Hepatocyte (in vitro differentiated cells): ENCODE measurements around the gene PAPPA.

Source experiments
- CTCF ChIP-seq: fragments of 200-600 bp; sonication (generic); IDR thresholded peaks from 2 replicates; pipeline ENCODE4 v1.5.1; 2016; ENCODE audit warnings: antibody characterized with exemption, mild to moderate bottlenecking; ENCODE audit not compliant: poor library complexity
- EZH2 ChIP-seq: fragments of 200-600 bp; sonication (generic); IDR thresholded peaks from 2 replicates; pipeline ENCODE4 v1.6.1; 2016; ENCODE audit warnings: antibody characterized with exemption, mild to moderate bottlenecking, borderline replicate concordance
- EZH2phosphoT487 ChIP-seq: fragments of 200-600 bp; sonication (generic); IDR thresholded peaks from one replicate; pipeline ENCODE4 v1.6.1; 2018; ENCODE audit warnings: antibody characterized with exemption, mild to moderate bottlenecking, low read depth, moderate library complexity; ENCODE audit not compliant: unreplicated experiment, severe bottlenecking

GRCh38 chr9:116190637-116191396 lies 37.2 kb downstream of the PAPPA start:
- TF ChIP-seq CTCF, result no peak
- TF ChIP-seq EZH2phosphoT487, result no peak
- no peak for TF ChIP-seq EZH2
